Measurements from ENCODE around the gene RHOBTB3. TPM values are rescaled to one million over a fixed set of nuclear protein-coding genes. Genes with fewer than 3 reads are reported as not detected.
"Not testable (repeated sequence)": the region's sequence is repeated elsewhere in the genome, so short reads cannot be mapped to it uniquely, and the experiment has no call there.

Gene RHOBTB3
- total RNA-seq, 1 experiment from 2014 or later, result 84.3 TPM

- no peak for TF ChIP-seq CBX3 (IDR thresholded peaks at IDR 0.05; ENCODE audit: low read depth)
- TF ChIP-seq ZNF274 (IDR thresholded peaks at IDR 0.05; ENCODE audit: low read depth, low read length), result no peak
- TF ChIP-seq RAD21 (IDR thresholded peaks at IDR 0.05; ENCODE audit: low read depth), result no peak
- no peak for TF ChIP-seq SP1 (IDR thresholded peaks at IDR 0.05; ENCODE audit: low read depth)
- TF ChIP-seq MAX (IDR thresholded peaks at IDR 0.05), result no peak
- TF ChIP-seq POLR2AphosphoS5 (IDR thresholded peaks at IDR 0.05; ENCODE audit: low read depth, low read length), result no peak
- TF ChIP-seq FOSL1 (IDR thresholded peaks at IDR 0.05; ENCODE audit: low read depth), result no peak
- no peak for TF ChIP-seq EZH2 (IDR thresholded peaks at IDR 0.05)
- TF ChIP-seq EGR1 (IDR thresholded peaks at IDR 0.05; ENCODE audit: low read depth), result no peak
- TF ChIP-seq SRF (IDR thresholded peaks at IDR 0.05; ENCODE audit: low read depth), result no peak
- TF ChIP-seq TCF7L2 (IDR thresholded peaks at IDR 0.05; ENCODE audit: borderline replicate concordance, extremely low read depth, insufficient read depth, insufficient read length), result no peak
- no peak for TF ChIP-seq POLR2A (IDR thresholded peaks at IDR 0.05; ENCODE audit: borderline replicate concordance, extremely low read depth, insufficient read depth, insufficient read length)
These were observed 80.9 kb downstream of the RHOBTB3 start (continued) for GRCh38 chr5:95812074-95812471.

GRCh38 chr5:95813035-95813434 is 81.9 kb downstream of the RHOBTB3 start:
- BruUV-seq (replicated peaks); H3K36me3 ChIP-seq (ENCODE audit: control insufficient read depth in 1 of 2, insufficient read depth in 2 of 2, low read length in 2 of 2); H3K9me2 ChIP-seq (ENCODE audit: insufficient read depth); H3K27me3 ChIP-seq (ENCODE audit: insufficient read depth, low read length); RAD21 ChIA-PET (ENCODE audit: low non-redundant PET in 1 of 2, low total read pairs in 2 of 2, uncharacterized antibody in 2 of 2, unreplicated experiment in 2 of 2); H3K9me3 ChIP-seq (ENCODE audit: control insufficient read depth in 1 of 2, insufficient read depth in 1 of 2, low read depth in 1 of 2, low read length in 2 of 2); ATAC-seq; H4K20me1 ChIP-seq (ENCODE audit: insufficient read depth); H2AFZ ChIP-seq (ENCODE audit: low read depth, low read length, poor library complexity, severe bottlenecking); POLR2A ChIA-PET; CTCF ChIA-PET; H3K27ac ChIP-seq (ENCODE audit: low read depth, low read length); H3K4me2 ChIP-seq (ENCODE audit: low read length); intact Hi-C loops (cut with micrococcal nuclease); H3K9ac ChIP-seq (ENCODE audit: low read length); DNase-seq (ENCODE audit: low read depth, low spot score); H3K4me3 ChIP-seq (replicated peaks in 1 of 2; ENCODE audit: low read depth in 1 of 2, low read length in 2 of 2); H3K79me2 ChIP-seq (ENCODE audit: insufficient read depth, low read length): not testable (repeated sequence)
- H3K4me1 ChIP-seq (ENCODE audit: control insufficient read depth in 1 of 2, insufficient read depth in 2 of 2, low read length in 2 of 2), result peaks cover 3 to 14% of the 10 kb centered on the region in 2 experiments; a peak in 3 of 4 replicates
